Ureter (tissue), 1 donor: Measurements from ENCODE around the gene APLNR. TPM values are rescaled to one million over a fixed set of nuclear protein-coding genes. Genes with fewer than 3 reads are reported as not detected.

Source experiments
- DNase-seq: peaks from one replicate; pipeline ENCODE4 v3.0.0-alpha.2; 2020; ENCODE audit warnings: low spot score
- total RNA-seq: library from RNA; stranded (reverse); gene quantifications from one replicate; pipeline ENCODE4 v1.2.4, GENCODE V29; 2023
- donor health status: DM: yes; HTN: yes; CAD: no.

APLNR gene
- total RNA-seq, 1 donor from 2014 or later, result 4.7 TPM

DNA sequence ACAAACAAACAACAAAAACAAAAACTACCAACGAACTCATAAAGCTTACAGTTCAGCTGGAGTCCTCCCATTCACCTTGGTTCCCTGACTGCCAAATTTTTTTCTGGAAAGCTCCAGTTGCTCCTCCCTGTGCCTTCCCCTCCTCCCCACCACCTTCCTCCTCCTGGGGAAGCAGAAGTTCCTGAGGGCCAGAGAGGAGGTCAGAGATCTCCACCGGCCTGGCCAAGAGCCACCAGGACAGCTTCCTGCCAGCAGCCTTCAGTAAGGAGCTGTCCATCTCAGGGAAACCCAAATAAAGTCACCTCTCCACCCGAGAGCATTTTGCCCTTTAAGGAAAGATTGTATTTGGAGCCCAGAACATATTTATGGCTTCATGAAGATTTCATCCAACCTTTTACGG, 20.0 kb downstream of the APLNR start:
- DNase-seq, result no peak

GRCh38 chr11:57216463-57216862, 20.6 kb downstream of the APLNR start:
- DNase-seq, result no peak

GRCh38 chr11:57214494-57214893, 22.6 kb downstream of the APLNR start:
- no peak for DNase-seq

DNA sequence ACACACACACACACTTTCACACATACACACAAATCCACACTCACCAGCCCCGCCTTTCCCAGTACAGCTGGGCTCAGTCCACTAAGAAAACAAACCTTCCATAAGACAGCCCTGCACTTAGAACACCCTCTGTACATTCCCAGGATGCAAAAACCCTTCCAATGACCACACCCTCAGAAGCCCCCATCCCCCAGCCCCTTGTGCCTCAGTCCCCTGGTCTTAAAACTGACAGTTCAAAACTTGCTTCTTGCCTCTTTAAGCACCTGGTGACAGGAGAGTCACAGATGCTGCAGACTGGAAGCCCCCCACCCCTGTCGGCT, 23.0 kb downstream of the APLNR start:
- DNase-seq, result no peak

DNA sequence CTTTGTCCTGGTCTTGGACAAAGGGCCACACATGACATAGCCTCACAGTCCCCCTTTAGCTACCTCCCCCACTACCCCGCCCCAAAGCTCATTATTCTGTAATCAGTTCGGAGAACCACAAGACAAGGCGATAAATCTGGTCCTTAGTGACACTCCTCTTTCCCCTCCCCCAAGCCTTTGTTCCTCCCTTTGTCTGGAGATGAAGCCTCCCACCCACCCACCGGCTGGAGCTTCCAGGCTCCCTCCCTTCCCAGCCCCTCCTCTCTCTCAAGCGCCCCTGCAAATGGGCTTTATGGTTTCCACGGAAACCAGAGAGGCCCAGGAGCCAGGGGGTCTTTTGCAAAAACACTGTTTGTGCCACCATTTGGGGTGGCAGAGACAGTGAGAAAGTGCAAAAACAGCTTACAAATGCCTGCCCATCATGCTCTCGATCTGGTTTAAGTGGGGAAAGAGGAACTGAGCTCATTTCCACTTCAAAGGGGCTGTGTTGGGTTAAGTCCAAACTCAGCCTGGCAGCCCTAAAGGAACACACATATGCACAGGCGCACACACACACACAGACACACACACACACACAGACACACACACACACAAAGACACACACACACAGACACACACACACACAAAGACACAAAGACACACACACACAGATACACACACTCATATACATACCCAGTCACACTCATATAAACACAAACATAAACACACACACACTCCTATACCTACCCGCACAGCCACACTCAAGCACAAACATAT, 23.5 kb downstream of the APLNR start:
- no peak for DNase-seq

- DNase-seq, result no peak
Measured at GRCh38 chr11:57210781-57211180, 26.3 kb downstream of the APLNR start.

- no peak for DNase-seq
Measured at GRCh38 chr11:57207168-57207567, 29.9 kb downstream of the APLNR start.

DNA sequence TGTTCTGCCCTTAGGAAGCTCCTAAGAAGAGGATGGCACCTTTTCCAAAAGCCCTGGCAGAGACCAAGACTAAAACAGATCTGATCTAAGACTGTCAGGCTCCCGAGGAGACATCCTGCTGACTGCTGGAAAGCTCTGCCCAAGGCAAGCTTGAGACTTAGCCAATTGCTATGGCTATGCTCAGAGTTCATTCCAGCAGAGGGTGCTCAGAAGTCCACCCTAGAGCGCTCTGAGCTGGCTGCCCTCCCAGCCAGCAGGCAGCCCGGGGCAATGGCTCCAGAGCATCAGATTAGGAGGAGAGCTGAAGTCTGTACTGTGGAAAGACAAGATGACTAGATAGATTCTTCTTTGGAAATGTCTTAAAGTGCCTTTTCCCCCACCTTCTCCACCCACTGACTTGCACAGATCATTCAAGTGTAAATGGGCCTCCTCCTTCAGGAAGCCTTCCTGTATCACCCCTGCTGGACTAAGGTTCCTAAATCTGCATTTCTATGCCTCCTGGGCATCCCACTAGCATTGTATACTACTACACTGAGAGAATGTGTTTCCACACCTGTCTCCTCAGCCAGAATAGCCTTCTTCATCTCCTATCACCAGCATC, 31.9 kb downstream of the APLNR start:
- DNase-seq, result no peak

- DNase-seq, result no peak
Measured at GRCh38 chr11:57203882-57204480, 33.1 kb downstream of the APLNR start.

- no peak for DNase-seq
Measured at GRCh38 chr11:57203359-57203758, 33.7 kb downstream of the APLNR start.

GRCh38 chr11:57202281-57202680, 34.8 kb downstream of the APLNR start:
- no peak for DNase-seq

DNA sequence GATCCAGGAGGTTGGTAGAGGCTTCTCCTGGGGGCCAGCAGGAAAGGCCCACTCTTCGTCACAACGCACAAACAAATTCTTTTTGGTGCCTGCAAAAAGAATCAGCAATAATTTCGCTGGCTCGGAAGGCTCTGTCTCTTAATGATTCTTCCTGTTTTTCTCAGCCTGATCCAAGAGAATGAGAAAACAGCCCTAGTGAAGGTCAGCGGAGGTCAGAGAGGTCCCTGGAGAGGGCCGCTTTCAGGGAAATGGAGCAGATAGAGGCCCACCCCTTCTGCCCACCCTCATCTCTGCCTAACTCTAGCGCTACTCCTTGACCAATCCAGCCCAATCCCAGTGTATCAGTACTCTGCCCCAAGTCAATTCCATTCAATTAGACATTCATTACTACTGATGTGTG, 36.1 kb downstream of the APLNR start:
- no peak for DNase-seq

DNA sequence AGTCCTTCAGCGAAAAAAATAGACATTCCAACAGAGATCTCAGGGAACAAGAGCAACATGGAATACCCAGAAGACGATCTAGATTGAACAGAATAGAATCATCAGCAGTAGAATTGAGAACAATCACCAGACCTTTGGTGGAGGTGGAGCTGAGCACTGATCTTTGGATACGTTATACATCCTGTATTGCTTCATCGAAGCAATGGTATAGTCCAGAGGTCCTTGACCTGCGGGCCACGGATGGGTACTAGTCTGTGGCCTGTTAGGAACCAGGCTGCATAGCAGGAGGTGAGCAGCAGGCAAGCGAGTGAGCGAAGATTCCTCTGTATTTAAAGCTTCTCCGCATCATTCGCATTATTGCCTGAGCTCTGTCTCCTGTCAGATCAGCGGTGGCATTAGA, 37.7 kb downstream of the APLNR start:
- no peak for DNase-seq

DNA sequence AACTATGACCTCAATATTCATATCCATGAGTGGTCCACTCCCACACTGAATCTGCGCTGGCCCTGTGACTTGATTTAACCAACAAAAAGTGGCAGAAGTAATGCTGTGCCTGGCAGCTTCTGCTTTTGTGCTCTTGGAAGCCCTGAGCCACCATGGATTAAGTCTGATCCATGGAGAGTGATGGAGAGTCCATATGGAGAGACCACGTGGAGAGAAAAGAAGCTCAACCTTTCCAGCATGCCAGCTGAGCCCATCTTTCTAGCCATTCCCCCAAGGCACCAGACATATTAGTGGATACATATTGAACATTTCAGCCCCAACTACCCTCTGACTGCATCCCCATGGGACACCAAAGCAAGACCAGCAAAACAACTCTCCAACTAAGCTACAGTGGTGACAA, 39.3 kb downstream of the APLNR start:
- DNase-seq, result no peak

- no peak for DNase-seq
Measured at GRCh38 chr11:57196596-57196995, 40.5 kb downstream of the APLNR start.

DNA sequence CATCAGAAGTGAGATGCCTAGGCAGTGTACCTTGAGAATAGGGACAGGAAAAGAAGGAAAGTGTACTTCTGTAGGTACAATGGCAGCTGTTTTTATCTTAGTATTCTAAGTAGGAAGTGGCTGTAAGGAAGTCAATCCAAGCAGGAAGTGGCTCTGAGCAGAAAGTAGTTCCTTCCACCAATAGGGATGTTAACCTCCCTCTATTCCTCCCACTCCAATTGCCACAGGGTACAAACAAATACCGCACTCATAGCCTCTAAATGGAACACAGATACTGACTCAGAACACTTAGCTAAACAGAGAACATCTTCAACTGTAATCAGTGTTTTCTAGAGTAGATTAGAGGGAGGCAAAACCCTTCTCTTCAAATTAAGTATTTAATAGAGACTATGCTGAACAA, 44.7 kb downstream of the APLNR start:
- no peak for DNase-seq

DNA sequence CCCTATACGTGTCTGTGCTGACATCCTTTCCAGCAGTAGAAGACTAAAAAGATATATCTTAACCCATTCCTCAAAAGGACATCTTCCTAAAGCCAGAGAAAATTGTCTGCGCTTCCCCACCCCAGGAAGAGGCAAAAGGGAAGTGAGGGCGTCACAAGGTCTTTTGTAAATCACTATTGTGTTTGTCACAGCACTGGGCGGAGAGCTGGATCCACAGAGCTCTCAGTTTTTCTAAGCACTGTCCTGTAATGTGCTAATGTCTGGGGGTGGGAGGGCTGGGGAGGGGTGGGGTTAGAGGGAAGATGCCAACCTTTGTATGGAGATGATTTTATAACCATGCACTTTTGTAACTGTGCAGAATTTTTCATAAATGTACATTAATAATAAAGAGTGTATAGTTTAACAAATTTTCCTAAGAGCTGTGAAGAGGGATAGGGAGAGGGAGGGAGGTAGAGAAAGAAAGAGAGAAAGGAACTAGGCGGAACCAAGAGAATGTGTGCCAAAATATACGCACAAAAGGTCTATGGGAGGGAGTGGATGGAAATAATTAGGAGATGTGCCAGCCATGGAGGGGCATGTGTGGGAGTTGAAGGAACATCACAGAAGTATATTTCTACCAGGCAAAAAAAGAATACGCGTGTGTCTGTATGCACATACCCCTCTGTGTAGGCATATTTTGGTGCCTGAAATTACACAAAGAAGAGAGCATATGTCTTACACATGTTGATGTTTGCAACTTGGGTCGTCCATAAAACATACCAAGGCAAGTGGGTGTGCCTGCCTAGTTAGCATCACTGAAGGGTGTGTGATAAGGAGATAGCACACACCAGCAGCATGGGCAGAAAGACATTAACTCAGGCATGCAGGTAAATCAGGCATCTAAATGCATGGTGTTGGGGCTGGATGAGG, 45.5 kb downstream of the APLNR start:
- no peak for DNase-seq

DNA sequence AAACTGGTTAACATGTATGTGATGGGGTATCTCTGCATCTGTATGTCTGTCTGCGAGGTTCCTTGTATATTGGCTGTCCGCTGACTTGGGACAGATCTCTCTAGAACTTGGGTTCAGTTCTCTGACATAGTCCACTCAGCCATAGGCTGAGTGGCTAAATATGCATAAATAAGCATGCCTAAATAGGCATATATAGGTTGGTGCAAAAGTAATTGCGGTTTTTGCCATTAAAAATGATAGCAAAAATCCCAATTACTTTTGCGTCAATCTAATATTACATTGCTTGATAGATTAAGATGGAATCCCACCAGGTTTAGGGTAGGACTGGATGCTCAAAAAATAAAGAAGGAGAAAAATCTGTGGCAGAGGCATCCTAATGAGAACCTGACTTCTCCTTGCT, 46.5 kb downstream of the APLNR start:
- no peak for DNase-seq
